HG03575 (cell line): ENCODE results near the gene MINDY4.

Experiments
- ATAC-seq: cut with Tn5 transposase; IDR thresholded peaks from one replicate; pipeline ENCODE4 v1.9.1; 2021; ENCODE audit not compliant: unreplicated experiment, insufficient number of reproducible peaks, low FRiP score; ENCODE audit errors: extremely low read depth

Gene MINDY4

GRCh38 chr7:30740417-30741181, 30.6 kb upstream of the MINDY4 start:
- ATAC-seq, result no peak

DNA sequence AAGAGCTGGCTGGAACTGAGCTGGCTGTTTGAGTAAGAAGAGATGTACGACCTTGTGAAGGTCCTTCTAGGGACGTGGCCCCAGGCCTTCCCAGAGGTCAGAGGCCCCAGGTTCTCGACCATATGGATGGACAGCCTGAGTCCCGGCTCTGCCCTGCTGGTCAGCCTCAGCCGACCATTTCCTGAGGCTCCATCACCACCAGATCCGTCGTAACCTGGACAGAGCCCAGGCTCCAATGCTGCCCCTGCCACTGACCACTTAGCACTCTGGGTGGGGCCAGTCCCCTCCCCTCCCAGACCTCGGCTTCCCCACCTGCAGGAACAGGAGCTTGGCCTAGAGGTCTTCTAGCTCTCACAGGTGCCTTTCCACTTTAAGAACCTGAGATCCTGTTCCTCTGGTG, 29.9 kb upstream of the MINDY4 start:
- no peak for ATAC-seq

DNA sequence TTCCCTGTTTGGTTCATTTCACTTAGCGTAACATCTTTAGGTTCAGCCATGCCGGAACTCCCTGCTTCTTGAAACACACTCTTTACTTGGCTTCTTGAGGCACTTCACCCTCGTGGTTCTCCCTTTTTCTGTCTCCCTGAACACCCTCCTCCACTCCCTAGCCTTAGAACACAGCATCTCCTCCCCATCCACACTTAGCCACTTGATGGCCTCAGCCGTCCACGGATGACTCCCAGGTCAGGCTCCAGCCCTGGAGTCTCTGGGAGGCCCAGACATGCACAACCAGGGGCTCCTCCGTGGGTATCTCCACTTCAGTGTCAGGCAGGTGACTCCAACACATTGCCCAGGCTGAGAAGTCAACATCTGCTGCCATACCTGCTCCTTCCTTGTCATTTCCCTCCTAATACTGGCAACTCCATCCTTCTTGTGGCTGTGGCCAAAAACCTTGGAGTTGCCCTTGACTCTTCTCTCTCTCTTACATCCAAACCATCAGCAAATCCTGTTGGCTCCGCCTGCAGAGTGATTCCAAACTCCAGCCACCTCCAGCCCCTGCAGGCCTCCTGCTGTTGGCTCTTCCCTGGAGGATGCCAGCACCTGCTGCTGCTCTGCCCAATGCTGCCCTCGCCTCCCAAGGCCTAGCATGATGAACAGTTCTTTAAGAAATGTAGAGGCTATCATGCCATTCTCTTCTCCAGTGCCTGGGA, 27.7 kb upstream of the MINDY4 start:
- no peak for ATAC-seq

GRCh38 chr7:30744075-30744417, 27.2 kb upstream of the MINDY4 start:
- no peak for ATAC-seq

- no peak for ATAC-seq
Observed at GRCh38 chr7:30745261-30745941, 25.8 kb upstream of the MINDY4 start.

GRCh38 chr7:30750010-30750409, 21.2 kb upstream of the MINDY4 start:
- no peak for ATAC-seq

GRCh38 chr7:30750683-30751650, 20.2 kb upstream of the MINDY4 start:
- no peak for ATAC-seq

DNA sequence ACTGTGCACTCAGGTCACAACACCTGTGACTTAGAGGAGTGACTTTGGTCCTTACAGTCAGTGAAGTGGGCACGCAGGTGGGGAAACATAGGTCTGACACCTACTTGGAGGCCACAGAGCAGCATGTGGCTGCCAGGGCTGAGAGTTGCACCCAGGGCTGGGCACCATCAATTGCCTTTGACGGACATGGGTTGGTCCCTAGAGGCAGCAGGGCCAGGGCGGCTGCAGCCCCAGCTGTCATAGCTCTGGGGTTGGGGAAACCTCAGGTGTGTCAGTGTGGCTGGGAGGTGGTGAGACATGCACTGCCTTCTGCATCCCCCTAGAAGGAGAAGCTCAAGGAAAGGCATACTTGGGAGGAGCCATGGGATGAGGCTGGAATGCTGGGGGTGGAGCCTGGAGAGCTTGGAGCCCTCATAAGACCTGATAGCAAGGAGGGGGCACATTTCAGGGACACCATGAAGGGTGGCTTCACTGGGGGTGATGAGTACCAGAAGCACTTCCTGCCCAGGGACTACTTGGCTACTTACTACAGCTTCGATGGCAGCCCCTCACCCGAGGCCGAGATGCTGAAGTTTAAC, 19.4 kb upstream of the MINDY4 start, which contains the start of gene INMT:
INMT (plus strand) TSS at position 440 of the 578 bp plus-strand sequence; CDS start at position 456, 16 bp downstream.
- no peak for ATAC-seq

DNA sequence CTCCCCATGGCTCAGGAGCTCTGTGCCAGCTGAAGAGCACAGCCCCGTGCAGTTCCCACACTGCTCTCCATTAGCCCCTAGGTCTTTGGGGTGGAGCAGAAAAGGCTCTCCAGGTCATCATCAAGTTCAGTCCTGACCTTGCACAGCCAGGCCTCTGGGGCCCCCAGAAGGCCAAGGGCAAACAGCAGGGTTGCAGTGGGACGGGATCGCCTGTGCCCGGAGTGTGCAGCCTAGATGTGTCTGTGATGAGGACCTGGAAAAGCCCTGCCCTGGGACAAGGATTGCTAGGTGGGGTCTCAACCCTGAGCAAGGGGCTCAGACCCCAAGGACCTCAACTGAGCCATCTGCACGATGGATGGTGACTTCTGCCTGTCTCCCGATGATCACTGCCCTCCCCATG, 18.7 kb upstream of the MINDY4 start:
- no peak for ATAC-seq

DNA sequence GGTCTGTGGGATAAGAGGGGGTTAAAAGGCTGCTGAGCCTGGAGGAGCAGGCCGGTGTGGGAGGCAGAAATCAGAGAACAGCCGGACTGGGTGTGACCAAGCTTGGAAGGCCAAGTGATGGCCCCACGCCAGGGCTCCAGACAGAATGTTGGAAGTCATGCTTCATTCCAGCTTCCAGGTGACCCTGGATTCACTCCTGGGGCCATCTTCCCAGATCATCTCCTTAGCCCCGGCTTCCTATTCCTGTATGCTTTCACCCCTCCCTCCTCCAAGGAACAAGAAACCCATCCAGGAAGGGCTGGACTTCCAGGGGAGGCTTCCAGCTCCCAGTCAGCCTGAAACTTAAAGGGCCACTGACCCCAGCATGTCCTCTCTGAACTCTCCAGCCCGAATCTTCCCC, 18.2 kb upstream of the MINDY4 start:
- no peak for ATAC-seq

- ATAC-seq, result no peak
Observed at GRCh38 chr7:30754315-30754877, 16.8 kb upstream of the MINDY4 start.

DNA sequence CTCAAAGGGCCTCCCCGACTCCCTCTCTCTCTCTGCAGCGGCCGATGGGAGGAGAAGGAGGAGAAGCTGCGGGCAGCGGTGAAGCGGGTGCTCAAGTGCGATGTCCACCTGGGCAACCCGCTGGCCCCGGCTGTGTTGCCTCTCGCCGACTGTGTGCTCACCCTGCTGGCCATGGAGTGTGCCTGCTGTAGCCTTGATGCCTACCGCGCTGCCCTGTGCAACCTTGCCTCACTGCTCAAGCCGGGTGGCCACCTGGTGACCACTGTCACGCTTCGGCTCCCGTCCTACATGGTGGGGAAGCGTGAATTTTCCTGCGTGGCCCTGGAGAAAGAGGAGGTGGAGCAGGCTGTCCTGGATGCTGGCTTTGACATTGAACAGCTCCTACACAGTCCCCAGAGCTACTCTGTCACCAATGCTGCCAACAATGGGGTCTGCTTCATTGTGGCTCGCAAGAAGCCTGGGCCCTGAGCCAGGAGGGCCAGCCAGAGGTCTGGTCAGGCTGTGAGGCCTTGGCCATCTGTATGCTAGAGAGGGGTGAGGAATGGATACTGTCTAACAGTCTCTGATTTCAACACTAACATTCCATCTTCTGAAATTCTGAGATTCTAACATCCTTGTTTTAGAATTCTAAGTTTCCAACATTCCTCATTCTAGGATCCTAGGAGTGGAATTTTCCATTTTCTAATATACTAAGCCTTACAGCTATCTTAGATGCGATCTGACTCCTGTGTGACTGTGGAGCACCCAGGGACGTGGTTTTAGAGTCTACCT, 15.6 kb upstream of the MINDY4 start:
- no peak for ATAC-seq

- ATAC-seq, result no peak
Observed at GRCh38 chr7:30757342-30757692, 13.9 kb upstream of the MINDY4 start.

- ATAC-seq, result no peak
Observed at GRCh38 chr7:30760514-30761213, 10.6 kb upstream of the MINDY4 start.

GRCh38 chr7:30761214-30762156, 9.7 kb upstream of the MINDY4 start:
- no peak for ATAC-seq
